DMS153 treated with DMSO at 0.1 percent for 48 hours (cell line): ENCODE results near the gene POU2AF2.
"Not testable (repeated sequence)": the region's sequence is repeated elsewhere in the genome, so short reads cannot be mapped to it uniquely, and the experiment has no call there.

Source experiments
- DNase-seq: peaks from one replicate; lab custom pipeline; 2025; ENCODE audit not compliant: unreplicated experiment; lab: John Stamatoyannopoulos, UW

POU2AF2 gene

GRCh38 chr11:111253630-111254029 is 8.1 kb downstream of the POU2AF2 start:
- DNase-seq = no peak

GRCh38 chr11:111258046-111258445 is 12.5 kb downstream of the POU2AF2 start:
- no peak for DNase-seq

- DNase-seq = no peak
Measured at GRCh38 chr11:111259896-111260295, 14.4 kb downstream of the POU2AF2 start.

GRCh38 chr11:111260811-111261210 is 15.3 kb downstream of the POU2AF2 start:
- no peak for DNase-seq

- DNase-seq = no peak
Measured at GRCh38 chr11:111264646-111265045, 19.1 kb downstream of the POU2AF2 start.

- DNase-seq = no peak
Measured at GRCh38 chr11:111265421-111265820, 19.9 kb downstream of the POU2AF2 start.

- not testable (repeated sequence) for DNase-seq
Measured at GRCh38 chr11:111268303-111268702, 22.8 kb downstream of the POU2AF2 start.

- DNase-seq = no peak
Measured at GRCh38 chr11:111269146-111269868, 23.8 kb downstream of the POU2AF2 start.

GRCh38 chr11:111272420-111272819 is 26.9 kb downstream of the POU2AF2 start:
- DNase-seq = no peak

GRCh38 chr11:111282562-111283075 is 37.1 kb downstream of the POU2AF2 start:
- no peak for DNase-seq

- no peak for DNase-seq
Measured at GRCh38 chr11:111283945-111284481, 38.5 kb downstream of the POU2AF2 start.

GRCh38 chr11:111285189-111286091 is 39.9 kb downstream of the POU2AF2 start:
- DNase-seq = no peak

- DNase-seq = no peak
Measured at GRCh38 chr11:111291764-111292163, 46.2 kb downstream of the POU2AF2 start.

- not testable (repeated sequence) for DNase-seq
Measured at GRCh38 chr11:111292408-111292807, 46.9 kb downstream of the POU2AF2 start.

- no peak for DNase-seq
Measured at GRCh38 chr11:111296196-111296595, 50.7 kb downstream of the POU2AF2 start.

- DNase-seq = no peak
Measured at GRCh38 chr11:111297696-111298095, 52.2 kb downstream of the POU2AF2 start.

- DNase-seq = no peak
Measured at GRCh38 chr11:111298413-111299100, 53.0 kb downstream of the POU2AF2 start, which contains the start of gene POU2AF3. POU2AF3 (plus strand) TSS chr11:111298546; CDS start chr11:111298582, 36 bp downstream.

- no peak for DNase-seq
Measured at GRCh38 chr11:111299101-111300026, 53.8 kb downstream of the POU2AF2 start.

GRCh38 chr11:111300569-111300968 is 55.0 kb downstream of the POU2AF2 start:
- DNase-seq = no peak
